ENCODE data around the gene NTHL1.
A peak's percentile ranks its signal among the peaks of the same experiment; 100 is the strongest.
"Not testable (repeated sequence)": the region's sequence is repeated elsewhere in the genome, so short reads cannot be mapped to it uniquely, and the experiment has no call there.

Gene NTHL1

GRCh38 chr16:2027024-2028010, 20.3 kb downstream of the NTHL1 start:
- peak; percentile 63 for DNase-seq

- peak; percentile 61 for DNase-seq
Measured at GRCh38 chr16:2026461-2027023, 21.1 kb downstream of the NTHL1 start, which contains the start of gene NHERF2. Gene NHERF2, plus strand, starts transcription at chr16:2026902. Its CDS starts 104 bp downstream, at chr16:2027006.

DNA sequence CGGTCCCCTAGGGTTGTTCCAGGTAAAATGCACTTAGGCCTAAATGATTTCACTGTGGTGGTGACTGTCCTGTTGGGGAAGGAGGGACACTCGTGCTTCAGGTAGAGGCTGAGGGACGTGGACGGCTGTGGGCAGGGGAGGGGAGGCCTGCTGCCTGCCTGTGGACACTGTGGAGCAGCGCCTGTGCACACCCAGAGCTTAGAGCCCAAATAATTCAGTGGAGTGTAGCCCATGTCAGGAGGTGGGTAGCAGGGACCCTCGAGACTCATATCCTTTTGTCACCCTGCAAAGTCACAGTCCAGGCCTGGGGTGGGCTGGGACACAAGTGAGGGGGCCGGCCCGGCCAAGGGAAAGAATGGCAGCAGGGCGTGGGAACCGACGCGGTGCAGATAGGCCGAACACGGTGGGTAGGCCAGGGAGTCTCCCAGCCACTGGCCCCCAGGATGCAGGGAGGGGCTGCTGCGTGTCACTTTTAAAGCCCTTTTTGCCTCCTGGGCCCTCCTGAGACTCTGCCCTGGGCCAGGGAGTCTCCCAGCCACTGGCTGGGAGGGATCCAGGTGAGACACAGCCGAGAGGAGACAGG, 21.7 kb downstream of the NTHL1 start:
- DNase-seq = no peak

DNA sequence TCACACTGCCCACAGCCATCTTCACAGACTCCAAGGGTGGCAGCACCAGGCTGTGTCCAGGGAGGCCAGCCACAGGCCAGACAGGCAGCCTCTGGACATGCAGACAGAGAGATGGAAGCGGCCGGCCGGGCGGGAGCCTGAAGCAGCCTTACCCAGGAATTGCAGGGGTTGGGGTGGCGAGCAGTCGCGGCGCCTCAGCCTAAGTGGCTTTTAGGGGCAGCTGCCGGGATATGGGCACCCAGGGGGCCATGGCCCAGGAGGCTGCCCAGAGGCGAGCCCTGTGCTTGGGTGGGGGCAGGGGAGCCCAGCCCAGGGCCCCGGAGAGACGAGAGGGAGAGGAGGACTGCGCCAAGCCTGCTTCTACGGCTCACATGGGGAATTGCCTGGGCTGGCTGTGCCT, 22.4 kb downstream of the NTHL1 start:
- no peak for DNase-seq

DNA sequence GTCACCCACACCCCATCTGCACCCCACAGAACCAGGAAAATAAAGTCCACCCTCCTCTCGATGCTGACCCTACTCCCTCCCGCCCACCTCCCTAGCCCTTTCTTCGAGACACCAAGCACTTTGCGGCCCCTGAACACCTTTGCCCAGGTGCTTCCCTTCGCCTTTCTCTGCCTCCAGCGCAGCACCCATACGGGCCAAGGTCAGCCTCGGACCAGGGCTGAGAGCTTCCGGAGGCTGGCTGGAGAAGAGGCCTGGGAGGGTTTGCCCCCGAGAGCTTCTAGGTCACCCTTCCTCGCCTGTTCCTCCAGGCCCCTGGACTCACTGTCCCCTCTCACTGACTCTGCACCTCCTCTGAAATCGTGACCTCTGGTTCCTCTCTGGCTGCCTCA, 23.6 kb downstream of the NTHL1 start:
- DNase-seq = no peak

- peak; percentile 94 for DNase-seq
Measured at GRCh38 chr16:2023092-2024031, 24.3 kb downstream of the NTHL1 start.

- peak; percentile 53 for DNase-seq
Measured at GRCh38 chr16:2022723-2023091, 24.9 kb downstream of the NTHL1 start.

DNA sequence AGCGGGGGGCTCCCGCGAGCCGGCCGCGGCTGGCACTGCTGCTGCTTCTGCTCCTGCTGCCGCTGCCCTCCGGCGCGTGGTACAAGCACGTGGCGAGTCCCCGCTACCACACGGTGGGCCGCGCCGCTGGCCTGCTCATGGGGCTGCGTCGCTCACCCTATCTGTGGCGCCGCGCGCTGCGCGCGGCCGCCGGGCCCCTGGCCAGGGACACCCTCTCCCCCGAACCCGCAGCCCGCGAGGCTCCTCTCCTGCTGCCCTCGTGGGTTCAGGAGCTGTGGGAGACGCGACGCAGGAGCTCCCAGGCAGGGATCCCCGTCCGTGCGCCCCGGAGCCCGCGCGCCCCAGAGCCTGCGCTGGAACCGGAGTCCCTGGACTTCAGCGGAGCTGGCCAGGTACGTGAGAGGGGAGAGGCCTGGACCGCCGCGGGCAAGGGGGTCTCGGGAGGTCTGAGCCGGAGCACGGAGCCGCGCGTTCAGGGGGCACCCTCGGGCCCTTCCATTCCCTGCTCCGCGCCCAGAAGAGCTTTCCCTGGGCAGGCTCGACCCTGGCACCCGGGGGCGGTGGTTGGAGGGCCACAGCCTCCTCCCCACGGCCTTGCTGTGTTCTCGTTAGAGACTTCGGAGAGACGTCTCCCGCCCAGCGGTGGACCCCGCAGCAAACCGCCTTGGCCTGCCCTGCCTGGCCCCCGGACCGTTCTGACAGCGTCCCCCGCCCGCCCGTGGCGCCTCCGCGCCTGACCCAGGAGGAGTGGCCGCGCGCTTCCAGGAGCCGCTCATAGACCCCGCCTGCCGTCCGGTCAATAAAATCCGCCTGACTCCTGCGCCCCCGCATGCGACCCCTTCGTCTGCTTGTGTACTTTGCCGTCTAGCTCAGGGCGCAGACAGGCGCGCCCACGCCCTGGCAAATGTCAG, 27.5 kb downstream of the NTHL1 start:
- peak; percentile 54 for DNase-seq

DNA sequence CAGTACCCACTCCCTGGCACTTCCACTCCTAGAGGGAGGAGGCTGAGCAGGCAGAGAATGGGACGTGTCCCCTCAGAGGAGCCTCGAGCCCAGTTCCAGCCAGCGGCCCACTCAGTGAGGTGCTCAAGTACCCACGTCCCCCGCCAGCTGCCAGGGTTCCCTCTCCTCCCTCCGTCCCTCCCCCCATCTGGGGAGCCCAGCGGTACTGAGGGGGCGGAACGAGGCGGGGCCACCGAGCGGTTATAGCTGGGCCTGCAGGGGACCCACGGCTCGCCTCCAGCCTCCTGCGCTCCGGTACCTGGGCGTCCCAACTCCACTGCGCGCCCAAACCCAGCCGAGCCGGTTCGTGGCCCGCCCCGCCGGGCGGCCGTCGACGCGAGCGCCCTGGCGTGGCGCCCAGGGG, 28.1 kb downstream of the NTHL1 start, which contains the start of gene NPW:
Gene NPW, plus strand, starts transcription at position 268 of the 403 bp plus-strand sequence.
- DNase-seq = peak; percentile 66

- DNase-seq = no peak
Measured at GRCh38 chr16:2016407-2016922, 31.2 kb downstream of the NTHL1 start.

- DNase-seq = no peak
Measured at GRCh38 chr16:2015947-2016208, 31.8 kb downstream of the NTHL1 start.

GRCh38 chr16:2015117-2015946, 32.3 kb downstream of the NTHL1 start:
- no peak for DNase-seq

- no peak for DNase-seq
Measured at GRCh38 chr16:2013527-2013926, 34.1 kb downstream of the NTHL1 start.

GRCh38 chr16:2011726-2012125, 35.9 kb downstream of the NTHL1 start:
- DNase-seq = not testable (repeated sequence)

- peak; percentile 96 for DNase-seq
Measured at GRCh38 chr16:2009791-2010510, 37.7 kb downstream of the NTHL1 start, which contains the start of gene ZNF598. Gene ZNF598, minus strand, starts transcription at chr16:2009821.

GRCh38 chr16:2009164-2009711, 38.4 kb downstream of the NTHL1 start:
- DNase-seq = peak; percentile 48

DNA sequence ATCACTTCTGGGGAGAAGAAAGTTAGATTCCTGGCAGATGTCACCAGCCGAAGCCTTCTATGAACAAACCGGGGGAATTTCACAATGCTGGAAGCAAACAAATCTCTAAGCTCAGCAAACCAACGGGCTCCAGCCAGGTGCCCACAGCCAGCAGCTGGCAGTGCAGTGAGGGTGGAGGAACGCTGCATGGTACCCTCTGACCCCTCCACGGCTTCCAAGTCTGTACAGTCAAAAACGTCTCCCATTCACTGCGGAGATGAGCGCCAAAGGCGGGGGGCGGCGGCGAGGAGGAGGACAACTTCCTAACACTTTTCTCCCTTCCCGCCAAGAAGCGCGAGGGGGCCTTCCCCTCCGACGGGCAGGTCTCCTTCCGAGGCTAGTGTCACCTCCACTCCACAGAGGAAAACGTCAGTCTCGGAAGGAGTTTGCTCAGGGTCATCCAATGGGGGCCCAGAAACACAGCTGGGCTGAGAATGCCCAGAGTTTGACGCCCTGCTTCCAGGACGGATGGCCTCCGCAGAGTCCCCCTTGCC, 38.9 kb downstream of the NTHL1 start:
- peak; percentile 74 for DNase-seq

DNA sequence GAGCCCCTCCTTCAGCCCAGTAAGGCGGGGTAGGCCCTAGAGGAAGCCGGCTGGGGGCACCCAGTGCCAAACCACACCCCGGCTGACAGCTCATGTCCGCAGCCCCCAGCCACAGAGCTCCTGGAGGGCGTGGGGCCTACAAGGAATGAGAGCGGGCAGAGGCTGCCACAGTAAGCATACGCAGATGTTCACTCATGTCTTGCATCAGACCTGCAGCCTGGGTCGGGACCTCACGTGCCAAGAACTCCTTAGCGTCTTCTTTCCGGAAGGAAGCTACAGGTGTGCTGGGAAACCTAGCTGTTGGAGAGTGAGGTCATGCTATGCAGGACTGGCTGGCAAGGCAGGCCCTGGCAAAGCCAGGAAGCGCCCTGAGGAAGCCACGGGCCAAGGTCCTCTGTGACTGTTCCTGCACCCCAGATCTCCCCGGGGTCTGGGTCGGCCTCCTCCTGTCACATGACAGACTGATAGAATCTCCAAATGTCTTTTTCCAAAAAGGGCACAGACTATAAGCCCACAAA, 39.6 kb downstream of the NTHL1 start:
- peak; percentile 74 for DNase-seq
